GM12878 (cell line): Measurements from ENCODE around the gene YBX1. TPM values are rescaled to one million over a fixed set of nuclear protein-coding genes. Genes with fewer than 3 reads are reported as not detected.

Source experiments
- ATAC-seq: fragments of 200-7000 bp; cut with Tn5 transposase; 3 replicates; pipeline ENCODE4 v1.9.1; 2020; ENCODE audit warnings: mild to moderate bottlenecking, moderate library complexity
- BruUV-seq: library from RNA; stranded (reverse); fragments of 400-500 nt; replicated peaks from 2 replicates; lab custom pipeline; 2021; lab: Mats Ljungman, UMichigan
- CTCF ChIA-PET: fragments of 300-600 bp; sonication (Branson Sonifier 250); formaldehyde crosslinking; extraction: SDS; loops from one replicate; lab custom pipeline; 2021; ENCODE audit warnings: inconsistent platforms; lab: Yijun Ruan, JAX
- POLR2A ChIA-PET: fragments of 350-600 bp; formaldehyde crosslinking; extraction: SDS; loops from one replicate; lab custom pipeline; 2021; ENCODE audit warnings: inconsistent platforms; lab: Charles Lee
- RAD21 ChIA-PET: fragments of 300-600 bp; sonication (Branson Sonifier 250); formaldehyde crosslinking; loops from one replicate; lab custom pipeline; 2023; ENCODE audit warnings: antibody characterized with exemption; ENCODE audit not compliant: unreplicated experiment; lab: Charles Lee
- SMC1A ChIA-PET: fragments of 300-600 bp; sonication (Branson Sonifier 250); formaldehyde crosslinking; loops from one replicate; lab custom pipeline; 2023; ENCODE audit not compliant: unreplicated experiment, uncharacterized antibody; lab: Charles Lee
- DNase-seq: peaks from one replicate; pipeline ENCODE4 v3.0.0-alpha.2; 2011; ENCODE audit warnings: low read depth, low spot score
- FAIRE-seq: peaks from 3 replicates; lab custom pipeline; 2011; peaks lifted over from hg19 to GRCh38; lab: Jason Lieb, UNC
- H2AFZ ChIP-seq: 2 replicates; pipeline ENCODE4 v1.6.0; 2011; ENCODE audit warnings: low read depth, low read length, control low read depth; ENCODE audit not compliant: control insufficient read depth
- H3K27ac ChIP-seq: 2 replicates; pipeline ENCODE4 v1.5.1; 2011; ENCODE audit warnings: control low read depth; ENCODE audit not compliant: control insufficient read depth, insufficient read depth
- H3K27me3 ChIP-seq, 2 experiments: replicated peaks in 1 of 2; 2 replicates each; pipeline versions ENCODE4 v1.6.0 to v1.6.1; 2011; ENCODE audit warnings: low read length in 1 of 2; ENCODE audit not compliant: control insufficient read depth in 2 of 2, insufficient read depth in 2 of 2
- H3K36me3 ChIP-seq, 2 experiments: 2 replicates each; pipeline ENCODE4 v1.5.1; 2011; ENCODE audit warnings: low read length in 1 of 2; ENCODE audit not compliant: control insufficient read depth in 2 of 2, insufficient read depth in 2 of 2
- H3K4me1 ChIP-seq: 2 replicates; pipeline ENCODE4 v1.6.1; 2011; ENCODE audit warnings: mild to moderate bottlenecking, low read length, moderate library complexity, mixed read lengths; ENCODE audit not compliant: control insufficient read depth, insufficient read depth
- H3K4me2 ChIP-seq: 2 replicates; pipeline ENCODE4 v1.6.0; 2011; ENCODE audit warnings: control low read depth; ENCODE audit not compliant: control insufficient read depth, insufficient read depth
- H3K4me3 ChIP-seq: fragments of 200-600 bp; sonication (generic); 2 replicates; pipeline ENCODE4 v1.5.1; 2016
- H3K79me2 ChIP-seq: 2 replicates; pipeline ENCODE4 v1.6.0; 2011; ENCODE audit warnings: low read length; ENCODE audit not compliant: control insufficient read depth, insufficient read depth
- H3K9ac ChIP-seq: 2 replicates; pipeline ENCODE4 v1.8.0; 2011; ENCODE audit warnings: low read length, control low read depth, mixed read lengths; ENCODE audit not compliant: control insufficient read depth, insufficient read depth
- H3K9me3 ChIP-seq: replicated peaks from 3 replicates; pipeline ENCODE4 v1.5.1; 2011; ENCODE audit warnings: mild to moderate bottlenecking, low read length; ENCODE audit not compliant: control insufficient read depth, insufficient read depth
- H4K20me1 ChIP-seq: 2 replicates; pipeline ENCODE4 v1.6.0; 2011; ENCODE audit not compliant: control insufficient read depth, insufficient read depth
- ATF7 ChIP-seq: fragments of 450-650 bp; IDR thresholded peaks from 2 replicates; pipeline ENCODE4 v1.6.1; 2016; ENCODE audit warnings: low read depth, mild to moderate bottlenecking
- BCL11A ChIP-seq: IDR thresholded peaks from 2 replicates; pipeline ENCODE4 v1.6.1; 2011; ENCODE audit warnings: low read depth, low read length
- BRCA1 ChIP-seq: IDR thresholded peaks from 2 replicates; pipeline ENCODE4 v1.6.1; 2011; ENCODE audit warnings: low read depth, low read length, improper control_type of control experiment
- GABPA ChIP-seq: IDR thresholded peaks from 2 replicates; pipeline ENCODE4 v1.6.1; 2014; ENCODE audit warnings: antibody characterized with exemption, low read depth, mild to moderate bottlenecking, inconsistent platforms
- HDAC2 ChIP-seq: fragments of 200-600 bp; sonication (generic); IDR thresholded peaks from 2 replicates; pipeline ENCODE4 v1.6.1; 2017
- NFXL1 ChIP-seq: fragments of 450-650 bp; IDR thresholded peaks from 2 replicates; pipeline ENCODE4 v1.6.1; 2017; ENCODE audit warnings: antibody characterized with exemption, mild to moderate bottlenecking, borderline replicate concordance
- PML ChIP-seq: IDR thresholded peaks from 2 replicates; pipeline ENCODE4 v1.6.1; 2012; ENCODE audit warnings: low read length, inconsistent platforms
- POLR2A ChIP-seq: IDR thresholded peaks from 2 replicates; pipeline ENCODE4 v1.6.1; 2011; ENCODE audit warnings: low read depth, mild to moderate bottlenecking, low read length
- SPI1 ChIP-seq: IDR thresholded peaks from 2 replicates; pipeline ENCODE4 v1.6.1; 2011; ENCODE audit warnings: low read depth, mild to moderate bottlenecking, low read length, moderate library complexity, borderline replicate concordance; ENCODE audit not compliant: insufficient read depth
- ZBTB11 ChIP-seq: fragments of 450-650 bp; formaldehyde crosslinking; IDR thresholded peaks from 2 replicates; pipeline ENCODE4 v1.5.0; 2022; ENCODE audit warnings: mild to moderate bottlenecking, missing genetic modification characterization
- WGBS: methylation state at CpG from one replicate; pipeline ENCODE4 v1.1.6; 2016; ENCODE audit warnings: low lambda C conversion rate; ENCODE audit not compliant: insufficient replicate concordance, insufficient coverage; ENCODE audit errors: missing lambda C conversion rate; 5-methylcytosine and 5-hydroxymethylcytosine counted together
- in situ Hi-C: fragments of 300-500 bp; cut with MboI; formaldehyde crosslinking; loops from 9 replicates; pipeline ENCODE4 v1.14.3; 2018; ENCODE audit warnings: mixed read lengths
- intact Hi-C: fragments of 100-400 bp; cut with micrococcal nuclease; formaldehyde crosslinking; loops from one replicate; pipeline ENCODE4 v1.14.2; 2022; ENCODE audit not compliant: unreplicated experiment
- polyA plus RNA-seq, 11 experiments: library from polyadenylated mRNA; depleted of rRNA in 4 of 11; unstranded in 6 of 11; stranded (reverse) in 5 of 11; fragments of >200 nt; fragmentation: Nextera tagmentation in 4 of 11; fragmentation: Illumina TruSeq in 1 of 11; extraction: Ambion mirVana in 4 of 11; extraction: Trizol in 1 of 11; gene quantifications; 1 replicate in 1 of 11; 2 replicates in 10 of 11; pipeline versions ENCODE4 v1.2.1 to v1.2.3, GENCODE V29; 2011 to 2016; ENCODE audit warnings: inconsistent platforms in 2 of 11, missing spikeins in 2 of 11, low read depth in 1 of 11
- total RNA-seq, 4 experiments: library from RNA; depleted of rRNA in 3 of 4; stranded (reverse); fragments of >200 nt in 3 of 4; fragmentation: Illumina TruSeq in 1 of 4; extraction: Trizol in 1 of 4; gene quantifications; 2 replicates each; pipeline versions ENCODE4 v1.2.1 to v1.2.3, GENCODE V29; 2013 to 2021
- TF ChIP-seq, protein P1 (sequence below): fragments of 150-350 bp; IDR thresholded peaks from 2 replicates; pipeline ENCODE4 v1.6.1; 2014; ENCODE audit warnings: mild to moderate bottlenecking, low read depth, low read length

The YBX1 gene
- total and polyA plus RNA-seq, 10 of the 15 experiments (the other 5 are each of a cell fraction or from before 2014, with no cell fraction given) = 355 to 1,353 (median 858) TPM

DNA sequence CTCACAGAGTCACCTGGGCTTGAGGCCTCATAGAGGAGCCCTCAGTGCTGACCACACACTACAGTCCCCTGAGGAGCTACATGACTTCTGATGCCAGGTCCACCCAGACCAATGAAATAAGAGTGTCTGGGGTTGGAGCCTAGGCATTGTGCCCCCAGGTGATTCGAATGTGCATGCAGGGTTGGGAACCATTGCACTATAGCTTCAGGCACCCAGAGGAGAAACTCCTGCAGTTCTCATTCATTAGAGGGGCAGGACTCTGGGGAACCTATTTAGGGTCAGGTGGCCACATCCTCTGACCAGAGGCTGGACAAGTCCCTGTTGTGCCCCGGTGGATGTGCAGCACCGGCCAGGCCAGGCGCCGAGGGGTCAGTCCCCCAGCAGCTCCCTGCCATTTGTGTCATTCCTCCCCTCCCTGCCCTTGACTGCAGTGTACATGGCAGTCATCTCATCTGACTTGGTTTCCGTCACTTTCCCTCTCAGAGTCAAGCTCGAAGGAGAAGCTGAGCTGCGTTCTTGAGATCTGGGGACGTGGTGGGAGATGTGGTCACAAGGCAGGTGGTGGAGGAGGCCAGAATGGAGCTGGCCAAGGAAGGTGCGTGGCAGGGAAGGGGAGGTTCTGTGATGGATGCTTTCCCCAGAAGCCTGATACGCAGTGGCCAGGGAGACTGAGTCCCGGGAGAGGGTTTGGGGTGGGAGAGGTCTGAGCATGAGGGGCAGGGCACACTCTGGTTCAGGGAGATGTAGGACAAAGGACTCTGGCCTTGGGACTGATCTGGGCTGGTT lies 51.4 kb downstream of the YBX1 start:
- no peaks in the 10 kb centered on the region for H3K36me3 ChIP-seq
- WGBS = 41% methylated on average over 12 of the region's 12 CpGs
- no peak overlapping the region for H3K4me2 ChIP-seq
- intact Hi-C loops (no loop called here), in situ Hi-C loops (loop anchor here (10.0 kb wide), 1 partner anchor 139 kb away; no protein-coding TSS in a partner anchor)
- ATAC-seq (no peak), FAIRE-seq (no peak), DNase-seq (no peak)
- SMC1A ChIA-PET = interaction anchor here (0.6 kb wide), 1 partner anchor 30 kb away, joined by 3 read pairs; no protein-coding TSS in a partner anchor
- H3K27ac ChIP-seq = no peak overlapping the region
- H3K4me3 ChIP-seq = no peak overlapping the region
- H3K4me1 ChIP-seq = peaks cover 11% of the 10 kb centered on the region
- no peaks in the 10 kb centered on the region for H3K79me2 ChIP-seq
- H2AFZ ChIP-seq = no peak overlapping the region
- RAD21 ChIA-PET = no interaction called here
- H3K9me3 ChIP-seq = no peaks in the 10 kb centered on the region
- H4K20me1 ChIP-seq = no peaks in the 10 kb centered on the region
- CTCF ChIA-PET = no interaction called here
- no peaks in the 10 kb centered on the region for H3K27me3 ChIP-seq
- TF ChIP-seq NFXL1 (no peak), ATF7 (no peak), BRCA1 (no peak), HDAC2 (no peak), PML (no peak), ZBTB11 (CRISPR knock-in tag) (no peak), SPI1 (no peak), BCL11A (no peak), GABPA (no peak), POLR2A (no peak)
- TF ChIP-seq, protein P1, sequence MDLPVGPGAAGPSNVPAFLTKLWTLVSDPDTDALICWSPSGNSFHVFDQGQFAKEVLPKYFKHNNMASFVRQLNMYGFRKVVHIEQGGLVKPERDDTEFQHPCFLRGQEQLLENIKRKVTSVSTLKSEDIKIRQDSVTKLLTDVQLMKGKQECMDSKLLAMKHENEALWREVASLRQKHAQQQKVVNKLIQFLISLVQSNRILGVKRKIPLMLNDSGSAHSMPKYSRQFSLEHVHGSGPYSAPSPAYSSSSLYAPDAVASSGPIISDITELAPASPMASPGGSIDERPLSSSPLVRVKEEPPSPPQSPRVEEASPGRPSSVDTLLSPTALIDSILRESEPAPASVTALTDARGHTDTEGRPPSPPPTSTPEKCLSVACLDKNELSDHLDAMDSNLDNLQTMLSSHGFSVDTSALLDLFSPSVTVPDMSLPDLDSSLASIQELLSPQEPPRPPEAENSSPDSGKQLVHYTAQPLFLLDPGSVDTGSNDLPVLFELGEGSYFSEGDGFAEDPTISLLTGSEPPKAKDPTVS = no peak
- H3K9ac ChIP-seq = no peak overlapping the region
- BruUV-seq = no TSS peak
- POLR2A ChIA-PET = no interaction called here
